ENCODE measurements around the gene ZCCHC7. TPM values are rescaled to one million over a fixed set of nuclear protein-coding genes. Genes with fewer than 3 reads are reported as not detected.

Gene ZCCHC7
- total RNA-seq, 1 donor from 2014 or later = 21.7 TPM

- peaks cover 11% of the 10 kb centered on the region for H3K79me2 ChIP-seq (ENCODE audit: insufficient read depth, low read length)
- H3K4me3 ChIP-seq (ENCODE audit: insufficient read depth, low read depth, low read length) = no peak overlapping the region
- H3K27me3 ChIP-seq (ENCODE audit: insufficient read depth, low read length) = no peaks in the 10 kb centered on the region
- no peaks in the 10 kb centered on the region for H3K36me3 ChIP-seq (ENCODE audit: insufficient read depth, low read length)
- DNase-seq (ENCODE audit: low read depth) = no peak
- no peak overlapping the region for H3K9ac ChIP-seq (ENCODE audit: low read length)
- H3K4me2 ChIP-seq (ENCODE audit: low read length) = no peak overlapping the region
- H3K9me3 Mint-ChIP-seq (ENCODE audit: unreplicated experiment) = no peaks in the 10 kb centered on the region
- no peak overlapping the region for H3K27ac Mint-ChIP-seq (ENCODE audit: unreplicated experiment)
- no peak overlapping the region for H3K27ac ChIP-seq (ENCODE audit: low read depth, low read length)
- no peaks in the 10 kb centered on the region for H3K9me3 ChIP-seq (ENCODE audit: insufficient read depth, low read depth, low read length)
- H4K20me1 ChIP-seq (ENCODE audit: insufficient read depth, low read length) = peaks cover 22% of the 10 kb centered on the region
- peaks cover 5% of the 10 kb centered on the region for H3K36me3 Mint-ChIP-seq (ENCODE audit: low read depth, unreplicated experiment)
- H3K27me3 Mint-ChIP-seq (ENCODE audit: low read depth, unreplicated experiment) = no peaks in the 10 kb centered on the region
- H2AFZ ChIP-seq (ENCODE audit: low read depth, low read length) = no peak overlapping the region
- H3K4me3 Mint-ChIP-seq (ENCODE audit: unreplicated experiment) = no peak overlapping the region
- TF ChIP-seq CTCF (IDR thresholded peaks at IDR 0.05; ENCODE audit: insufficient read depth, low read depth, low read length) (no peak), EZH2 (IDR thresholded peaks at IDR 0.05; ENCODE audit: insufficient read depth, low read length) (no peak)
- no peak for FAIRE-seq
- H3K4me1 Mint-ChIP-seq (ENCODE audit: low read depth, unreplicated experiment) = peaks cover 9% of the 10 kb centered on the region
- no peaks in the 10 kb centered on the region for H3K4me1 ChIP-seq (ENCODE audit: insufficient read depth, low read length)
These were observed 89.3 kb downstream of the ZCCHC7 start for GRCh38 chr9:37209431-37210386.

GRCh38 chr9:37210737-37211523 lies 90.6 kb downstream of the ZCCHC7 start:
- H3K27me3 Mint-ChIP-seq (ENCODE audit: low read depth, unreplicated experiment) = no peaks in the 10 kb centered on the region
- FAIRE-seq (no peak), DNase-seq (ENCODE audit: low read depth) (no peak)
- H3K27ac Mint-ChIP-seq (ENCODE audit: unreplicated experiment) = no peak overlapping the region
- no peaks in the 10 kb centered on the region for H3K36me3 ChIP-seq (ENCODE audit: insufficient read depth, low read length)
- no peak overlapping the region for H3K9ac ChIP-seq (ENCODE audit: low read length)
- no peak overlapping the region for H3K4me2 ChIP-seq (ENCODE audit: low read length)
- no peaks in the 10 kb centered on the region for H3K27me3 ChIP-seq (ENCODE audit: insufficient read depth, low read length)
- no peak overlapping the region for H3K4me3 Mint-ChIP-seq (ENCODE audit: unreplicated experiment)
- H3K9me3 ChIP-seq (ENCODE audit: insufficient read depth, low read depth, low read length) = no peaks in the 10 kb centered on the region
- H3K27ac ChIP-seq (ENCODE audit: low read depth, low read length) = no peak overlapping the region
- no peak overlapping the region for H3K4me3 ChIP-seq (ENCODE audit: insufficient read depth, low read depth, low read length)
- H3K36me3 Mint-ChIP-seq (ENCODE audit: low read depth, unreplicated experiment) = peaks cover 5% of the 10 kb centered on the region
- H3K9me3 Mint-ChIP-seq (ENCODE audit: unreplicated experiment) = no peaks in the 10 kb centered on the region
- TF ChIP-seq CTCF (IDR thresholded peaks at IDR 0.05; ENCODE audit: insufficient read depth, low read depth, low read length) (no peak), EZH2 (IDR thresholded peaks at IDR 0.05; ENCODE audit: insufficient read depth, low read length) (no peak)
- peaks cover 3% of the 10 kb centered on the region for H3K79me2 ChIP-seq (ENCODE audit: insufficient read depth, low read length)
- peaks cover 17% of the 10 kb centered on the region for H4K20me1 ChIP-seq (ENCODE audit: insufficient read depth, low read length)
- H3K4me1 Mint-ChIP-seq (ENCODE audit: low read depth, unreplicated experiment) = peaks cover 12% of the 10 kb centered on the region
- no peak overlapping the region for H2AFZ ChIP-seq (ENCODE audit: low read depth, low read length)
- no peaks in the 10 kb centered on the region for H3K4me1 ChIP-seq (ENCODE audit: insufficient read depth, low read length)

All from astrocyte (in vitro differentiated cells and primary cell).